Kidney epithelial cell (primary cell): ENCODE results near the gene RELA. TPM values are rescaled to one million over a fixed set of nuclear protein-coding genes. Genes with fewer than 3 reads are reported as not detected.
"Not testable (repeated sequence)": the region's sequence is repeated elsewhere in the genome, so short reads cannot be mapped to it uniquely, and the experiment has no call there.

ENCODE experiments used
- DNase-seq: peaks from one replicate; pipeline ENCODE4 v3.0.0-alpha.2; 2010; ENCODE audit warnings: low read depth
- H3K27me3 ChIP-seq: 2 replicates; pipeline ENCODE4 v1.6.0; 2011; ENCODE audit warnings: low read length; ENCODE audit not compliant: control insufficient read depth, insufficient read depth
- H3K36me3 ChIP-seq: 2 replicates; pipeline ENCODE4 v1.5.1; 2011; ENCODE audit warnings: low read length; ENCODE audit not compliant: control insufficient read depth, insufficient read depth
- H3K4me3 ChIP-seq: 2 replicates; pipeline ENCODE4 v1.5.1; 2011; ENCODE audit warnings: low read depth, mild to moderate bottlenecking, control low read depth, low read length
- CTCF ChIP-seq: IDR thresholded peaks from 2 replicates; pipeline ENCODE4 v1.5.1; 2011; ENCODE audit warnings: mild to moderate bottlenecking, moderate library complexity, low read length, control low read depth, inconsistent platforms; ENCODE audit not compliant: insufficient read depth, poor library complexity, severe bottlenecking
- total RNA-seq: library from RNA; depleted of rRNA; stranded (reverse); fragments of >200 nt; gene quantifications from 2 replicates; pipeline ENCODE4 v1.2.3, GENCODE V29; 2015

The RELA gene
- total RNA-seq, 1 donor from 2014 or later, result 64.3 TPM

- Histone ChIP-seq H3K27me3 (no peaks in the 10 kb centered on the region), H3K4me3 (no peak overlapping the region), H3K36me3 (no peaks in the 10 kb centered on the region)
- DNase-seq, result no peak
- no peak for TF ChIP-seq CTCF
These were observed 34.3 kb upstream of the RELA start for GRCh38 chr11:65696802-65697552.

GRCh38 chr11:65695459-65696241, 32.9 kb upstream of the RELA start:
- DNase-seq, result peak; percentile 32
- Histone ChIP-seq H3K4me3 (no peak overlapping the region), H3K36me3 (no peaks in the 10 kb centered on the region), H3K27me3 (no peaks in the 10 kb centered on the region)
- TF ChIP-seq CTCF, result no peak

GRCh38 chr11:65692367-65692766, 29.7 kb upstream of the RELA start:
- Histone ChIP-seq H3K36me3 (no peaks in the 10 kb centered on the region), H3K27me3 (no peaks in the 10 kb centered on the region), H3K4me3 (no peak overlapping the region)
- no peak for DNase-seq
- TF ChIP-seq CTCF, result no peak

- H3K4me3 ChIP-seq, DNase-seq, H3K27me3 ChIP-seq, H3K36me3 ChIP-seq: not testable (repeated sequence)
These were observed 29.1 kb upstream of the RELA start for GRCh38 chr11:65691847-65692246.

GRCh38 chr11:65685981-65686380, 23.3 kb upstream of the RELA start:
- no peak overlapping the region for H3K4me3 ChIP-seq
- no peaks in the 10 kb centered on the region for H3K36me3 ChIP-seq
- no peaks in the 10 kb centered on the region for H3K27me3 ChIP-seq
- no peak for TF ChIP-seq CTCF
- DNase-seq, result no peak

- DNase-seq, H3K27me3 ChIP-seq: not testable (repeated sequence)
These were observed 20.8 kb upstream of the RELA start for GRCh38 chr11:65683480-65683879.

More at GRCh38 chr11:65683480-65683879, 20.8 kb upstream of the RELA start:
- H3K4me3 ChIP-seq, H3K36me3 ChIP-seq: not testable (repeated sequence)
